IPS-18c (cell line): ENCODE results near the gene ARFGAP1.

Source experiments
- H3K4me3 ChIP-seq: 2 replicates; pipeline ENCODE4 v1.7.0; 2013; ENCODE audit warnings: low read depth, mild to moderate bottlenecking, low read length, moderate library complexity; ENCODE audit not compliant: insufficient read depth
- H3K9me3 ChIP-seq: one replicate; pipeline ENCODE4 v1.6.1; 2013; ENCODE audit warnings: mild to moderate bottlenecking, low read length, moderate library complexity; ENCODE audit not compliant: control insufficient read depth, insufficient read depth

Gene ARFGAP1

GRCh38 chr20:63281742-63282665, 9.4 kb downstream of the ARFGAP1 start:
- H3K9me3 ChIP-seq = no peaks in the 10 kb centered on the region
- H3K4me3 ChIP-seq = no peak overlapping the region

- Histone ChIP-seq H3K9me3 (no peaks in the 10 kb centered on the region), H3K4me3 (no peak overlapping the region)
Observed at GRCh38 chr20:63282946-63283345, 10.3 kb downstream of the ARFGAP1 start.

GRCh38 chr20:63283397-63284082, 10.9 kb downstream of the ARFGAP1 start:
- Histone ChIP-seq H3K4me3 (no peak overlapping the region), H3K9me3 (no peaks in the 10 kb centered on the region)

- no peaks in the 10 kb centered on the region for H3K9me3 ChIP-seq
- H3K4me3 ChIP-seq = no peak overlapping the region
Observed at GRCh38 chr20:63284083-63284440, 11.4 kb downstream of the ARFGAP1 start.

GRCh38 chr20:63284544-63284949, 11.9 kb downstream of the ARFGAP1 start:
- Histone ChIP-seq H3K4me3 (no peak overlapping the region), H3K9me3 (no peaks in the 10 kb centered on the region)

- Histone ChIP-seq H3K9me3 (no peaks in the 10 kb centered on the region), H3K4me3 (no peak overlapping the region)
Observed at GRCh38 chr20:63284981-63285524, 12.4 kb downstream of the ARFGAP1 start.

- H3K4me3 ChIP-seq = no peak overlapping the region
- H3K9me3 ChIP-seq = no peaks in the 10 kb centered on the region
Observed at GRCh38 chr20:63285636-63286615, 13.3 kb downstream of the ARFGAP1 start.

GRCh38 chr20:63286781-63287696, 14.4 kb downstream of the ARFGAP1 start:
- Histone ChIP-seq H3K9me3 (no peaks in the 10 kb centered on the region), H3K4me3 (no peak overlapping the region)

- no peak overlapping the region for H3K4me3 ChIP-seq
- no peaks in the 10 kb centered on the region for H3K9me3 ChIP-seq
Observed at GRCh38 chr20:63287697-63288580, 15.3 kb downstream of the ARFGAP1 start.

- no peak overlapping the region for H3K4me3 ChIP-seq
- no peaks in the 10 kb centered on the region for H3K9me3 ChIP-seq
Observed at GRCh38 chr20:63288581-63289251, 16.1 kb downstream of the ARFGAP1 start.

- H3K4me3 ChIP-seq = no peak overlapping the region
- no peaks in the 10 kb centered on the region for H3K9me3 ChIP-seq
Observed at GRCh38 chr20:63289311-63290135, 16.9 kb downstream of the ARFGAP1 start.

GRCh38 chr20:63290136-63290676, 17.6 kb downstream of the ARFGAP1 start:
- H3K9me3 ChIP-seq = no peaks in the 10 kb centered on the region

GRCh38 chr20:63290677-63291472, 18.3 kb downstream of the ARFGAP1 start:
- Histone ChIP-seq H3K4me3 (no peak overlapping the region), H3K9me3 (no peaks in the 10 kb centered on the region)

More at GRCh38 chr20:63290136-63290676, 17.6 kb downstream of the ARFGAP1 start:
- H3K4me3 ChIP-seq = no peak overlapping the region
